Fibroblast of skin of abdomen (primary cell): Measurements from ENCODE around the gene NOL4L.

ENCODE experiments used
- DNase-seq: peaks from one replicate; pipeline ENCODE4 v3.0.0-alpha.2; 2013

Gene NOL4L

GRCh38 chr20:32482442-32483261 lies 102.5 kb downstream of the NOL4L start:
- DNase-seq = peak; percentile 22

GRCh38 chr20:32482143-32482441 lies 103.0 kb downstream of the NOL4L start:
- DNase-seq = no peak

GRCh38 chr20:32481311-32482142 lies 103.6 kb downstream of the NOL4L start:
- DNase-seq = no peak

- DNase-seq = peak; percentile 30
Measured at GRCh38 chr20:32480371-32481241, 104.5 kb downstream of the NOL4L start.

GRCh38 chr20:32479697-32480171 lies 105.4 kb downstream of the NOL4L start:
- DNase-seq = no peak

- DNase-seq = no peak
Measured at GRCh38 chr20:32479012-32479411, 106.1 kb downstream of the NOL4L start.

GRCh38 chr20:32478576-32478975 lies 106.6 kb downstream of the NOL4L start:
- no peak for DNase-seq

- DNase-seq = peak; percentile 14
Measured at GRCh38 chr20:32477594-32478512, 107.3 kb downstream of the NOL4L start.

- no peak for DNase-seq
Measured at GRCh38 chr20:32476684-32477593, 108.2 kb downstream of the NOL4L start.

GRCh38 chr20:32474967-32475811 lies 109.9 kb downstream of the NOL4L start:
- DNase-seq = peak; percentile 98

- no peak for DNase-seq
Measured at GRCh38 chr20:32474717-32474966, 110.5 kb downstream of the NOL4L start.

- no peak for DNase-seq
Measured at GRCh38 chr20:32474009-32474716, 111.0 kb downstream of the NOL4L start.

- no peak for DNase-seq
Measured at GRCh38 chr20:32473231-32474008, 111.7 kb downstream of the NOL4L start.

GRCh38 chr20:32472581-32473207 lies 112.4 kb downstream of the NOL4L start:
- no peak for DNase-seq

GRCh38 chr20:32470940-32471339 lies 114.2 kb downstream of the NOL4L start:
- no peak for DNase-seq

- DNase-seq = peak; percentile 75
Measured at GRCh38 chr20:32470025-32470861, 114.9 kb downstream of the NOL4L start.

- no peak for DNase-seq
Measured at GRCh38 chr20:32468860-32469259, 116.3 kb downstream of the NOL4L start.
